HL-60 (cell line): ENCODE data around the gene FUT2.

ENCODE experiments used
- POLR2AphosphoS5 ChIP-seq: IDR thresholded peaks from 2 replicates; pipeline ENCODE4 v1.6.1; 2012; ENCODE audit warnings: low read depth
- SPI1 ChIP-seq: IDR thresholded peaks from 2 replicates; pipeline ENCODE4 v1.6.1; 2012; ENCODE audit warnings: low read depth, mild to moderate bottlenecking, borderline replicate concordance
- TF ChIP-seq, protein P1 (sequence below): IDR thresholded peaks from one replicate; pipeline ENCODE4 v1.5.1; 2011; ENCODE audit warnings: low read length, control low read depth, inconsistent platforms; ENCODE audit not compliant: insufficient read depth
- TF ChIP-seq, protein P2 (sequence below): IDR thresholded peaks from 2 replicates; pipeline ENCODE4 v1.6.1; 2012; ENCODE audit warnings: low read depth; ENCODE audit not compliant: insufficient replicate concordance

DNA sequence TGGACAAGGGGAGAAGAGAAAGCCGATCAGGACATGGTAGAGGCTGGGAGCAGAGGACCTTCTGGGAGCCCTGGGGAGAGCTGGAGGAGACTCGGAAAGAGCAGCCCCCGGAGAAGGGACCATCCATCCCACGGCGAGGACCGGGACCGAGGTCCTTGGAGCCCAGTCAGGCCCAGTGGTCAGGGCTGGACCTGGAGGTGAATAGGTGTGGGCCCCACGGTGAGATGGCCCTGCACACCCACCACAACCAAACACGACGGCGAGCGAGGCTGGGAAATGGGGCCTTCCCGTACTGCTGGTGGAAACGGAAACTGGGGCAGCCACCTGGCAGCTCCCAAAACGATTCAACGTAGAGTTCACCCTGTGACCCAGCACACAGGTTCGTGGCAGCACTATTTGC is 19.3 kb upstream of the FUT2 start:
- TF ChIP-seq, protein P1, sequence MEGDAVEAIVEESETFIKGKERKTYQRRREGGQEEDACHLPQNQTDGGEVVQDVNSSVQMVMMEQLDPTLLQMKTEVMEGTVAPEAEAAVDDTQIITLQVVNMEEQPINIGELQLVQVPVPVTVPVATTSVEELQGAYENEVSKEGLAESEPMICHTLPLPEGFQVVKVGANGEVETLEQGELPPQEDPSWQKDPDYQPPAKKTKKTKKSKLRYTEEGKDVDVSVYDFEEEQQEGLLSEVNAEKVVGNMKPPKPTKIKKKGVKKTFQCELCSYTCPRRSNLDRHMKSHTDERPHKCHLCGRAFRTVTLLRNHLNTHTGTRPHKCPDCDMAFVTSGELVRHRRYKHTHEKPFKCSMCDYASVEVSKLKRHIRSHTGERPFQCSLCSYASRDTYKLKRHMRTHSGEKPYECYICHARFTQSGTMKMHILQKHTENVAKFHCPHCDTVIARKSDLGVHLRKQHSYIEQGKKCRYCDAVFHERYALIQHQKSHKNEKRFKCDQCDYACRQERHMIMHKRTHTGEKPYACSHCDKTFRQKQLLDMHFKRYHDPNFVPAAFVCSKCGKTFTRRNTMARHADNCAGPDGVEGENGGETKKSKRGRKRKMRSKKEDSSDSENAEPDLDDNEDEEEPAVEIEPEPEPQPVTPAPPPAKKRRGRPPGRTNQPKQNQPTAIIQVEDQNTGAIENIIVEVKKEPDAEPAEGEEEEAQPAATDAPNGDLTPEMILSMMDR, result no peak
- no peak for TF ChIP-seq POLR2AphosphoS5
- TF ChIP-seq, protein P2, sequence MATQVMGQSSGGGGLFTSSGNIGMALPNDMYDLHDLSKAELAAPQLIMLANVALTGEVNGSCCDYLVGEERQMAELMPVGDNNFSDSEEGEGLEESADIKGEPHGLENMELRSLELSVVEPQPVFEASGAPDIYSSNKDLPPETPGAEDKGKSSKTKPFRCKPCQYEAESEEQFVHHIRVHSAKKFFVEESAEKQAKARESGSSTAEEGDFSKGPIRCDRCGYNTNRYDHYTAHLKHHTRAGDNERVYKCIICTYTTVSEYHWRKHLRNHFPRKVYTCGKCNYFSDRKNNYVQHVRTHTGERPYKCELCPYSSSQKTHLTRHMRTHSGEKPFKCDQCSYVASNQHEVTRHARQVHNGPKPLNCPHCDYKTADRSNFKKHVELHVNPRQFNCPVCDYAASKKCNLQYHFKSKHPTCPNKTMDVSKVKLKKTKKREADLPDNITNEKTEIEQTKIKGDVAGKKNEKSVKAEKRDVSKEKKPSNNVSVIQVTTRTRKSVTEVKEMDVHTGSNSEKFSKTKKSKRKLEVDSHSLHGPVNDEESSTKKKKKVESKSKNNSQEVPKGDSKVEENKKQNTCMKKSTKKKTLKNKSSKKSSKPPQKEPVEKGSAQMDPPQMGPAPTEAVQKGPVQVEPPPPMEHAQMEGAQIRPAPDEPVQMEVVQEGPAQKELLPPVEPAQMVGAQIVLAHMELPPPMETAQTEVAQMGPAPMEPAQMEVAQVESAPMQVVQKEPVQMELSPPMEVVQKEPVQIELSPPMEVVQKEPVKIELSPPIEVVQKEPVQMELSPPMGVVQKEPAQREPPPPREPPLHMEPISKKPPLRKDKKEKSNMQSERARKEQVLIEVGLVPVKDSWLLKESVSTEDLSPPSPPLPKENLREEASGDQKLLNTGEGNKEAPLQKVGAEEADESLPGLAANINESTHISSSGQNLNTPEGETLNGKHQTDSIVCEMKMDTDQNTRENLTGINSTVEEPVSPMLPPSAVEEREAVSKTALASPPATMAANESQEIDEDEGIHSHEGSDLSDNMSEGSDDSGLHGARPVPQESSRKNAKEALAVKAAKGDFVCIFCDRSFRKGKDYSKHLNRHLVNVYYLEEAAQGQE, result no peak
- TF ChIP-seq SPI1, result no peak
